Breast epithelium (tissue), 3 donors: ENCODE measurements around the gene SERPINE1.

Experiments used
- CTCF ChIP-seq, 3 donors: fragments of 450-650 bp; IDR thresholded peaks; one replicate each; pipeline ENCODE4 v1.5.1; 2016 to 2017; ENCODE audit warnings: antibody characterized with exemption in 3 of 3, mild to moderate bottlenecking in 3 of 3, moderate library complexity in 3 of 3
- POLR2AphosphoS5 ChIP-seq, 3 donors: sonication (generic); formaldehyde crosslinking; IDR thresholded peaks; one replicate each; pipeline ENCODE4 v1.6.1; 2017; ENCODE audit warnings: antibody characterized with exemption in 3 of 3

GRCh38 chr7:101170617-101171441 lies 43.9 kb downstream of the SERPINE1 start:
- TF ChIP-seq CTCF (IDR thresholded peaks at IDR 0.05) = no peak
- TF ChIP-seq POLR2AphosphoS5 (IDR thresholded peaks at IDR 0.05) = no peak
